MM.1S (cell line): Measurements from ENCODE around the gene TDRD3.

Source experiments
- DNase-seq: peaks from one replicate; pipeline ENCODE4 v3.0.0-alpha.2; 2015
- H2AFZ ChIP-seq: fragments of 300-600 bp; sonication (generic); 2 replicates; pipeline ENCODE4 v1.6.0; 2016; ENCODE audit warnings: antibody characterized with exemption, low read length
- H3F3A ChIP-seq: fragments of 300-600 bp; sonication (generic); 2 replicates; pipeline ENCODE4 v1.6.1; 2016; ENCODE audit warnings: mild to moderate bottlenecking, antibody characterized with exemption, low read length, moderate library complexity, mixed read lengths; ENCODE audit not compliant: insufficient read depth
- H3K27ac ChIP-seq: fragments of 300-600 bp; sonication (generic); 2 replicates; pipeline ENCODE4 v1.5.1; 2016; ENCODE audit warnings: mild to moderate bottlenecking, low read length
- H3K27me3 ChIP-seq: fragments of 300-600 bp; sonication (generic); replicated peaks from 2 replicates; pipeline ENCODE4 v1.6.0; 2016; ENCODE audit warnings: low read length; ENCODE audit not compliant: insufficient read depth
- H3K36me3 ChIP-seq: fragments of 300-600 bp; sonication (generic); replicated peaks from 2 replicates; pipeline ENCODE4 v1.6.1; 2016; ENCODE audit warnings: mild to moderate bottlenecking, low read length, mixed read lengths; ENCODE audit not compliant: insufficient read depth
- H3K4me1 ChIP-seq: fragments of 300-600 bp; sonication (generic); 2 replicates; pipeline ENCODE4 v1.6.1; 2016; ENCODE audit warnings: low read length, mixed read lengths
- H3K4me2 ChIP-seq: fragments of 300-600 bp; sonication (generic); 2 replicates; pipeline ENCODE4 v1.6.0; 2016; ENCODE audit warnings: low read depth, low read length
- H3K4me3 ChIP-seq: fragments of 300-600 bp; sonication (generic); 2 replicates; pipeline ENCODE4 v1.5.1; 2016; ENCODE audit warnings: low read length, mixed read lengths
- H3K79me2 ChIP-seq: fragments of 300-600 bp; sonication (generic); 2 replicates; pipeline ENCODE4 v1.6.1; 2016; ENCODE audit warnings: mixed run types, low read length, mixed read lengths
- H3K9ac ChIP-seq: fragments of 300-600 bp; sonication (generic); 2 replicates; pipeline ENCODE4 v1.6.1; 2016; ENCODE audit warnings: low read length, mixed read lengths
- H3K9me2 ChIP-seq: fragments of 300-600 bp; sonication (generic); replicated peaks from 2 replicates; pipeline ENCODE4 v1.6.1; 2016; ENCODE audit warnings: mild to moderate bottlenecking, low read length, mixed read lengths; ENCODE audit not compliant: insufficient read depth
- H3K9me3 ChIP-seq: fragments of 300-600 bp; sonication (generic); replicated peaks from 2 replicates; pipeline ENCODE4 v1.6.1; 2016; ENCODE audit warnings: mild to moderate bottlenecking, low read length, mixed read lengths; ENCODE audit not compliant: insufficient read depth
- H4K20me1 ChIP-seq: fragments of 300-600 bp; sonication (generic); 2 replicates; pipeline ENCODE4 v1.6.1; 2016; ENCODE audit warnings: mild to moderate bottlenecking, low read length, moderate library complexity, mixed read lengths; ENCODE audit not compliant: insufficient read depth
- EZH2 ChIP-seq: fragments of 300-600 bp; sonication (generic); optimal IDR thresholded peaks from 2 replicates; pipeline ENCODE3; 2017; ENCODE audit warnings: low read depth, mild to moderate bottlenecking, antibody characterized with exemption, low read length, mixed read lengths
- EZH2phosphoT487 ChIP-seq: fragments of 300-600 bp; sonication (generic); IDR thresholded peaks from 2 replicates; pipeline ENCODE4 v1.6.1; 2018; ENCODE audit warnings: antibody characterized with exemption, low read length
- TF ChIP-seq, protein P1 (sequence below): fragments of 300-600 bp; sonication (generic); IDR thresholded peaks from 2 replicates; pipeline ENCODE4 v1.5.1; 2016; ENCODE audit warnings: antibody characterized with exemption, low read length, mixed read lengths

TDRD3 gene

GRCh38 chr13:60355056-60355455 is 42.0 kb upstream of the TDRD3 start:
- TF ChIP-seq EZH2phosphoT487 (no peak), EZH2 (no peak)
- TF ChIP-seq, protein P1, sequence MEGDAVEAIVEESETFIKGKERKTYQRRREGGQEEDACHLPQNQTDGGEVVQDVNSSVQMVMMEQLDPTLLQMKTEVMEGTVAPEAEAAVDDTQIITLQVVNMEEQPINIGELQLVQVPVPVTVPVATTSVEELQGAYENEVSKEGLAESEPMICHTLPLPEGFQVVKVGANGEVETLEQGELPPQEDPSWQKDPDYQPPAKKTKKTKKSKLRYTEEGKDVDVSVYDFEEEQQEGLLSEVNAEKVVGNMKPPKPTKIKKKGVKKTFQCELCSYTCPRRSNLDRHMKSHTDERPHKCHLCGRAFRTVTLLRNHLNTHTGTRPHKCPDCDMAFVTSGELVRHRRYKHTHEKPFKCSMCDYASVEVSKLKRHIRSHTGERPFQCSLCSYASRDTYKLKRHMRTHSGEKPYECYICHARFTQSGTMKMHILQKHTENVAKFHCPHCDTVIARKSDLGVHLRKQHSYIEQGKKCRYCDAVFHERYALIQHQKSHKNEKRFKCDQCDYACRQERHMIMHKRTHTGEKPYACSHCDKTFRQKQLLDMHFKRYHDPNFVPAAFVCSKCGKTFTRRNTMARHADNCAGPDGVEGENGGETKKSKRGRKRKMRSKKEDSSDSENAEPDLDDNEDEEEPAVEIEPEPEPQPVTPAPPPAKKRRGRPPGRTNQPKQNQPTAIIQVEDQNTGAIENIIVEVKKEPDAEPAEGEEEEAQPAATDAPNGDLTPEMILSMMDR: no peak
- H3K27me3 ChIP-seq: no peaks in the 10 kb centered on the region
- H3K4me1 ChIP-seq: no peaks in the 10 kb centered on the region
- H3K36me3 ChIP-seq: no peaks in the 10 kb centered on the region
- no peaks in the 10 kb centered on the region for H3K79me2 ChIP-seq
- H3K9ac ChIP-seq: no peak overlapping the region
- no peaks in the 10 kb centered on the region for H3F3A ChIP-seq
- no peak overlapping the region for H3K27ac ChIP-seq
- no peak overlapping the region for H3K4me3 ChIP-seq
- no peak overlapping the region for H2AFZ ChIP-seq
- H4K20me1 ChIP-seq: no peaks in the 10 kb centered on the region
- H3K9me2 ChIP-seq: no peaks in the 10 kb centered on the region
- DNase-seq: no peak
- no peaks in the 10 kb centered on the region for H3K9me3 ChIP-seq
- H3K4me2 ChIP-seq: no peak overlapping the region

GRCh38 chr13:60356970-60357369 is 40.0 kb upstream of the TDRD3 start:
- no peak overlapping the region for H2AFZ ChIP-seq
- H3K4me2 ChIP-seq: no peak overlapping the region
- no peaks in the 10 kb centered on the region for H3K9me2 ChIP-seq
- no peaks in the 10 kb centered on the region for H3F3A ChIP-seq
- no peaks in the 10 kb centered on the region for H3K4me1 ChIP-seq
- H3K9ac ChIP-seq: no peak overlapping the region
- no peaks in the 10 kb centered on the region for H3K27me3 ChIP-seq
- DNase-seq: no peak
- H3K4me3 ChIP-seq: no peak overlapping the region
- no peaks in the 10 kb centered on the region for H3K79me2 ChIP-seq
- TF ChIP-seq, protein P1: no peak
- TF ChIP-seq EZH2 (no peak), EZH2phosphoT487 (no peak)
- no peaks in the 10 kb centered on the region for H4K20me1 ChIP-seq
- H3K36me3 ChIP-seq: no peaks in the 10 kb centered on the region
- no peak overlapping the region for H3K27ac ChIP-seq
- no peaks in the 10 kb centered on the region for H3K9me3 ChIP-seq

DNA sequence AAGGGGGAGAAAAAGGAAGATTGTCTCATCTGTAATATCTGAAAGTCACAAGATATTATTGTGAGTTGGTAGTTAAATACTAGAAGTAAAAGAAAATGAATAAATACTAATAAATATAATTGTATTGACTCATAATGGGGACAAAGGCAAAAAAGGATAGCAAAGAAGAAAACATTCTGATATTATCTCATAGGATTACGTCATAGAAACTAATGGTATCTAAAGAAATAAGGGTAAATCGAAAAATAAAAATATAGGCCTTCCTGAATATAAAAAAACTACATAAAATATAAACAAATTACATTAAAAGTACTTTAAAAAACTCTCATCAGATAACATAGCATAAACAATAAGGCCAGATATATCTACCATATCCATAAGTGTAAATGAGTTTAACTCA is 38.6 kb upstream of the TDRD3 start:
- Histone ChIP-seq H2AFZ (no peak overlapping the region), H3K9me3 (no peaks in the 10 kb centered on the region), H3F3A (no peaks in the 10 kb centered on the region), H4K20me1 (no peaks in the 10 kb centered on the region), H3K4me2 (no peak overlapping the region), H3K36me3 (no peaks in the 10 kb centered on the region), H3K4me1 (no peaks in the 10 kb centered on the region), H3K79me2 (no peaks in the 10 kb centered on the region), H3K27ac (no peak overlapping the region), H3K4me3 (no peak overlapping the region), H3K27me3 (no peaks in the 10 kb centered on the region), H3K9me2 (no peaks in the 10 kb centered on the region), H3K9ac (no peak overlapping the region)
- TF ChIP-seq EZH2: no peak
- no peak for TF ChIP-seq EZH2phosphoT487
- TF ChIP-seq, protein P1: no peak
- no peak for DNase-seq
